Cortex of kidney (tissue), 1 donor: ENCODE measurements around the gene SEMA3F.
"Not testable (repeated sequence)": the region's sequence is repeated elsewhere in the genome, so short reads cannot be mapped to it uniquely, and the experiment has no call there.

ENCODE experiments used
- DNase-seq: peaks from one replicate; lab custom pipeline; 2025; lab: John Stamatoyannopoulos, UW

SEMA3F gene

GRCh38 chr3:50193746-50194127 lies 38.6 kb downstream of the SEMA3F start:
- DNase-seq = no peak

- DNase-seq = no peak
Measured at GRCh38 chr3:50194128-50194902, 39.2 kb downstream of the SEMA3F start.

- no peak for DNase-seq
Measured at GRCh38 chr3:50194903-50195500, 39.9 kb downstream of the SEMA3F start.

GRCh38 chr3:50195501-50196252 lies 40.6 kb downstream of the SEMA3F start:
- DNase-seq = no peak

GRCh38 chr3:50196253-50196801 lies 41.2 kb downstream of the SEMA3F start:
- no peak for DNase-seq

GRCh38 chr3:50201573-50202315 lies 46.6 kb downstream of the SEMA3F start:
- DNase-seq = no peak

GRCh38 chr3:50202353-50203112 lies 47.4 kb downstream of the SEMA3F start:
- no peak for DNase-seq

GRCh38 chr3:50203113-50203808 lies 48.1 kb downstream of the SEMA3F start:
- no peak for DNase-seq

GRCh38 chr3:50203809-50204803 lies 49.0 kb downstream of the SEMA3F start:
- DNase-seq = no peak

- no peak for DNase-seq
Measured at GRCh38 chr3:50204804-50205412, 49.8 kb downstream of the SEMA3F start, which contains the start of gene SLC38A3. SLC38A3 (plus strand) TSS chr3:50205271; CDS start chr3:50214200, 8,929 bp downstream.

GRCh38 chr3:50205413-50206276 lies 50.5 kb downstream of the SEMA3F start:
- DNase-seq = no peak

GRCh38 chr3:50207359-50208042 lies 52.4 kb downstream of the SEMA3F start:
- no peak for DNase-seq

- DNase-seq = no peak
Measured at GRCh38 chr3:50208677-50209344, 53.7 kb downstream of the SEMA3F start.

GRCh38 chr3:50210176-50210509 lies 55.0 kb downstream of the SEMA3F start:
- no peak for DNase-seq

- DNase-seq = no peak
Measured at GRCh38 chr3:50210510-50211367, 55.6 kb downstream of the SEMA3F start.

GRCh38 chr3:50211368-50211717 lies 56.2 kb downstream of the SEMA3F start:
- not testable (repeated sequence) for DNase-seq
